ENCODE measurements around the gene NUP210L. TPM values are rescaled to one million over a fixed set of nuclear protein-coding genes. Genes with fewer than 3 reads are reported as not detected.

The NUP210L gene
- polyA plus RNA-seq, 1 donor: 0.03 TPM

DNA sequence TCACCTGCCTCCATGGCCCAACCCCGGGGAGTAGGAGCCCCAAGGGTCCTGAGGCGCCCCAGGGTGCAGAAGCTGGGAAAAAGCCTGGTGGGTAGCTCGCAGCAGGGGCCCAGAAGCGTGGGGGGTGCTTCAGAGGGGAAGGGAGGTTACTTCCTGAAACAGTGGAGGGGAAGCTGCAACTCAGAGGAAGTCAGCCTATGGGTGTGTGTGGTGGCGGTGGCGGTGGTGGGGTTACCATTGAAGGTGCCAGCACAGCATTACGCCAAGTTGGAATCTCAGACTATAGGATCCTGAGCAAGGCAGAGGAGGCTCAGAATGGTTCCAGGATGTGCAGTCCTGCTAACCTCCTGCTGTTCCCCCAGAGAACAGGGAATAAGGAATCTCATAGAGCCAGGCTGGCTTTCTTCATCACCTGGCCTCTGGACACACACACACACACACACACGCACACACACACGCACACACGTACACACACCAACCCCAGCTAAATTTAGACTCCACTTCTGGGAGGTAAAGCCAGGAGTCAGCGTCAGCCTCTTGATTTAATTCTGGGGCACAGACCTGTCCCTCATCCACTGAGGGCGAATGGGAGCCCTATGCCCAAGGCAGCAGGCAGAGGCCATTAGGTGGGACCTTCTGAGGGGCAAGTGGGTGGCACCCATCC, 209.6 kb downstream of the NUP210L start:
- no peak for DNase-seq (ENCODE audit: low read depth)

DNA sequence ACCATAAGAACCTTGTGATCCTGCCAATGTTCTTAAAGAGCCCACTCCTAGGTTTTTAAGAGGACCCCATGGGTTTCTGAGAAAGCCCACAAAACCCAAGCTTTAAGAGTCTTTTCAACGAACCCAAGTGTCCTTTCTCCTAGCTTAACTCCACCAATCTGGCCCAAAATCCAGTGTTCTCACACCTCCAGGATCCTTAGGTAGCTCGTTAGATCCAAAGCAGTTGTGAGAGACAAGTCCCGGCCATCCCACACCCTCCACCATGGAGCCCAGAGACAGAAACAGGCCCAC, 210.1 kb downstream of the NUP210L start:
- no peak for DNase-seq (ENCODE audit: low read depth)

GRCh38 chr1:153944005-153944826, 210.7 kb downstream of the NUP210L start:
- no peak for DNase-seq (ENCODE audit: low read depth)

GRCh38 chr1:153942766-153943549, 211.9 kb downstream of the NUP210L start:
- no peak for DNase-seq (ENCODE audit: low read depth)

Other genes with a start within 250 kb of the NUP210L start
- gene GATAD2B, start 232.1 kb downstream of the NUP210L start, polyA plus RNA-seq (ENCODE audit: insufficient read length): 18.1 TPM
- 28.6 TPM for gene DENND4B, start 208.4 kb downstream of the NUP210L start, polyA plus RNA-seq (ENCODE audit: insufficient read length)
- 23.5 TPM for gene CRTC2, start 196.5 kb downstream of the NUP210L start, polyA plus RNA-seq (ENCODE audit: insufficient read length)
- 37.4 TPM for gene SLC39A1, start 191.5 kb downstream of the NUP210L start, polyA plus RNA-seq (ENCODE audit: insufficient read length)
- 11.1 TPM for gene CREB3L4, start 187.2 kb downstream of the NUP210L start, polyA plus RNA-seq (ENCODE audit: insufficient read length)
- gene JTB, start 177.4 kb downstream of the NUP210L start, polyA plus RNA-seq (ENCODE audit: insufficient read length): 75.7 TPM
- 70.3 TPM for gene RAB13, start 168.7 kb downstream of the NUP210L start, polyA plus RNA-seq (ENCODE audit: insufficient read length)
- 3,622 TPM for gene RPS27, start 164.3 kb downstream of the NUP210L start, polyA plus RNA-seq (ENCODE audit: insufficient read length)
- gene TPM3, start 37.0 kb upstream of the NUP210L start, polyA plus RNA-seq (ENCODE audit: insufficient read length): 535 TPM
- gene CFAP141, start 51.3 kb upstream of the NUP210L start, polyA plus RNA-seq (ENCODE audit: insufficient read length): not detected
- 97.8 TPM for gene UBAP2L, start 65.9 kb upstream of the NUP210L start, polyA plus RNA-seq (ENCODE audit: insufficient read length)
- 69.8 TPM for gene HAX1, start 117.6 kb upstream of the NUP210L start, polyA plus RNA-seq (ENCODE audit: insufficient read length)
- not detected for gene AQP10, start 166.0 kb upstream of the NUP210L start, polyA plus RNA-seq (ENCODE audit: insufficient read length)
- 20.8 TPM for gene ATP8B2, start 170.5 kb upstream of the NUP210L start, polyA plus RNA-seq (ENCODE audit: insufficient read length)

All from forelimb muscle (tissue), 1 donor.